Erythroblast (primary cell): ENCODE measurements around the gene CELF3.

ENCODE experiments used
- GATA1 ChIP-seq: IDR thresholded peaks from 2 replicates; pipeline ENCODE4 v1.6.1; 2011; ENCODE audit warnings: low read depth, mild to moderate bottlenecking, control low read depth, low read length, moderate library complexity
- POLR2A ChIP-seq: IDR thresholded peaks from 2 replicates; pipeline ENCODE4 v1.6.1; 2011; ENCODE audit warnings: mild to moderate bottlenecking, low read length

GRCh38 chr1:151707541-151708065 is 9.0 kb downstream of the CELF3 start:
- TF ChIP-seq POLR2A (no peak), GATA1 (no peak)
